HL-60 (cell line): ENCODE data around the gene CDC42BPG.

Experiments used
- DNase-seq, 2 experiments: peaks; one replicate each; pipeline ENCODE4 v3.0.0-alpha.2; 2010 to 2020; ENCODE audit warnings: low read depth in 1 of 2, low spot score in 1 of 2
- H3K27ac ChIP-seq: fragments of 250-450 bp; sonication (Bioruptor Pico); replicated peaks from 2 replicates; pipeline ENCODE4 v1.5.1; 2020; ENCODE audit warnings: mild to moderate bottlenecking, moderate library complexity
- H3K27me3 ChIP-seq: fragments of 250-450 bp; sonication (Bioruptor Pico); 2 replicates; pipeline ENCODE4 v1.5.1; 2021; ENCODE audit warnings: mild to moderate bottlenecking, moderate library complexity; ENCODE audit not compliant: insufficient read depth, poor library complexity, severe bottlenecking
- H3K4me3 ChIP-seq: replicated peaks from 2 replicates; pipeline ENCODE4 v1.5.1; 2011; ENCODE audit warnings: mild to moderate bottlenecking, control low read depth, low read length; ENCODE audit not compliant: insufficient read depth
- CTCF ChIP-seq: IDR thresholded peaks from one replicate; pipeline ENCODE4 v1.5.1; 2011; ENCODE audit warnings: low read length, control low read depth, inconsistent platforms; ENCODE audit not compliant: insufficient read depth
- GABPA ChIP-seq: IDR thresholded peaks from 2 replicates; pipeline ENCODE4 v1.6.1; 2012; ENCODE audit warnings: low read depth
- POLR2AphosphoS5 ChIP-seq: IDR thresholded peaks from 2 replicates; pipeline ENCODE4 v1.6.1; 2012; ENCODE audit warnings: low read depth
- REST ChIP-seq: IDR thresholded peaks from 2 replicates; pipeline ENCODE4 v1.6.1; 2012; ENCODE audit warnings: low read depth; ENCODE audit not compliant: insufficient replicate concordance
- SPI1 ChIP-seq: IDR thresholded peaks from 2 replicates; pipeline ENCODE4 v1.6.1; 2012; ENCODE audit warnings: low read depth, mild to moderate bottlenecking, borderline replicate concordance

CDC42BPG gene

GRCh38 chr11:64834723-64835615 is 9.5 kb downstream of the CDC42BPG start:
- DNase-seq: no peak
- no peak for TF ChIP-seq CTCF
- TF ChIP-seq GABPA: no peak
- Histone ChIP-seq H3K27ac (no peak overlapping the region), H3K4me3 (no peak overlapping the region), H3K27me3 (no peaks in the 10 kb centered on the region)

- DNase-seq: no peak
- H3K27ac ChIP-seq: no peak overlapping the region
- no peaks in the 10 kb centered on the region for H3K27me3 ChIP-seq
- TF ChIP-seq CTCF: no peak
- no peak for TF ChIP-seq POLR2AphosphoS5
- no peak overlapping the region for H3K4me3 ChIP-seq
Measured at GRCh38 chr11:64834031-64834722, 10.3 kb downstream of the CDC42BPG start.

- no peak for TF ChIP-seq SPI1
- TF ChIP-seq REST: no peak
- no peak for TF ChIP-seq GABPA
- TF ChIP-seq CTCF: no peak
- no peak for TF ChIP-seq POLR2AphosphoS5
- H3K27me3 ChIP-seq: no peaks in the 10 kb centered on the region
Measured at GRCh38 chr11:64833509-64833908, 10.9 kb downstream of the CDC42BPG start.

GRCh38 chr11:64833198-64833502 is 11.3 kb downstream of the CDC42BPG start:
- Histone ChIP-seq H3K4me3 (no peak overlapping the region), H3K27me3 (no peaks in the 10 kb centered on the region), H3K27ac (no peak overlapping the region)
- DNase-seq: no peak
- TF ChIP-seq CTCF (no peak), GABPA (no peak), POLR2AphosphoS5 (no peak), SPI1 (no peak), REST (no peak)

More at GRCh38 chr11:64833509-64833908, 10.9 kb downstream of the CDC42BPG start:
- H3K4me3 ChIP-seq: no peak overlapping the region
- no peak for DNase-seq
- H3K27ac ChIP-seq: no peak overlapping the region
